OCI-LY3 (cell line): ENCODE measurements around the gene GSG1.
A peak's percentile ranks its signal among the peaks of the same experiment; 100 is the strongest.

ENCODE experiments used
- H2AFZ ChIP-seq: fragments of 200-600, 300-600 bp; shearing (Covaris generic); 2 replicates; pipeline ENCODE4 v1.6.0; 2014; ENCODE audit warnings: antibody characterized with exemption, low read depth, low read length
- H3K27ac ChIP-seq: fragments of 200-600, 300-600 bp; sonication (generic); 2 replicates; pipeline ENCODE4 v1.5.1; 2014; ENCODE audit warnings: mild to moderate bottlenecking, low read length, moderate library complexity, mixed read lengths
- H3K27me3 ChIP-seq: fragments of 200-600, 300-600 bp; sonication (generic); 2 replicates; pipeline ENCODE4 v1.6.1; 2014; ENCODE audit warnings: low read depth, low read length, mixed read lengths
- H3K36me3 ChIP-seq: fragments of 200-600, 300-600 bp; sonication (generic); replicated peaks from 2 replicates; pipeline ENCODE3; 2014; ENCODE audit warnings: low read depth, low read length, mixed read lengths
- H3K4me1 ChIP-seq: fragments of 300-600, 200-600 bp; sonication (generic); 2 replicates; pipeline ENCODE4 v1.6.1; 2014; ENCODE audit warnings: low read length, mixed read lengths
- H3K4me2 ChIP-seq: fragments of 200-600, 300-600 bp; sonication (generic); 2 replicates; pipeline ENCODE4 v1.6.1; 2014; ENCODE audit warnings: low read length, mixed read lengths
- H3K4me3 ChIP-seq: fragments of 300-600, 200-600 bp; sonication (generic); 2 replicates; pipeline ENCODE4 v1.5.1; 2014; ENCODE audit warnings: antibody characterized with exemption, mild to moderate bottlenecking, low read length, moderate library complexity
- H3K79me2 ChIP-seq: fragments of 300-600, 200-600 bp; shearing (Covaris generic); 2 replicates; pipeline ENCODE4 v1.6.1; 2014; ENCODE audit warnings: mild to moderate bottlenecking, low read length, mixed read lengths
- H3K9ac ChIP-seq: fragments of 300-600, 200-600 bp; shearing (Covaris generic); 2 replicates; pipeline ENCODE4 v1.6.0; 2014; ENCODE audit warnings: mild to moderate bottlenecking, low read length, moderate library complexity
- H3K9me3 ChIP-seq: fragments of 200-600, 300-600 bp; shearing (Covaris generic); 2 replicates; pipeline ENCODE4 v1.6.1; 2014; ENCODE audit warnings: low read length, mixed read lengths; ENCODE audit not compliant: insufficient read depth
- H4K20me1 ChIP-seq: fragments of 200-600, 300-600 bp; sonication (generic); 2 replicates; pipeline ENCODE4 v1.6.1; 2016; ENCODE audit warnings: low read length, mixed read lengths; ENCODE audit not compliant: insufficient read depth
- EZH2phosphoT487 ChIP-seq: fragments of 200-600 bp; shearing (Covaris generic); IDR thresholded peaks from 2 replicates; pipeline ENCODE4 v1.6.1; 2018; ENCODE audit warnings: antibody characterized with exemption, mixed run types, low read depth
- TF ChIP-seq, protein P1 (sequence below): fragments of 200-600, 300-600 bp; sonication (generic); IDR thresholded peaks from 2 replicates; pipeline ENCODE4 v1.5.1; 2014; ENCODE audit warnings: antibody characterized with exemption, low read length, low read depth

Gene GSG1

DNA sequence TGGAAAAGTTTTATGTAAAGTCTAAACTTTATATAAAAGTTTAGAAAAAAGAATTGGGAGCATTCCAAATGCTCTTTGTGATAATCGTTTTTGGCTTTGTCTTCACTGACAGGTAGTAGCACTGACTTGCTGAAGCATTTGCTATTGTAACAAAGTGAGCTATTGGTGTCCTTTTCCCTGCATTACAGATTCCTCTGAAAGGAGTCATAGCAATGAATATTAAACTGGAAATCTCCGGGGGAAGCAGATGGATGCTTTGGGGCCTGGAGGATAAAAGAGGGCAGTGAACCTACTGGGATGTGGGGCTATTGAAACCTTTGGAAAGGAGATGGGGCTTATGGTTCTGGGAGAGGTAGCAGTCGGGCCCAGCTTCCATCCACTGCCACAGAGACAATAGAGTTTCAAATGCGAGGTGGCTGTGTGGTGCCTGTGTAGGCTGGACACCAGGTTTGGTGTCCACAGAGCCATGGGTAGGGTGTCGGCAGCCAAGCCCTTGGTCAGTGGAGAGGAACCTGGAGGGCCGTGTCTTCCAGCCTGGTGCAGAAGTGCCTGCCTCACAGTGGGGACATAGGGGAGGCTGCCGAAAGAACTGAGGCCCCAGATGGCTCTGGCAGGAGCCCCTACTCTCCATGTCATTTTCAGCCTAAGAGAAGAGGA lies 10.1 kb downstream of the GSG1 start:
- Histone ChIP-seq H2AFZ (no peak overlapping the region), H3K27ac (no peak overlapping the region), H3K9me3 (no peaks in the 10 kb centered on the region), H3K36me3 (no peaks in the 10 kb centered on the region), H3K9ac (no peak overlapping the region), H4K20me1 (peaks cover 20% of the 10 kb centered on the region), H3K79me2 (no peaks in the 10 kb centered on the region), H3K4me2 (no peak overlapping the region), H3K4me1 (peaks cover 60% of the 10 kb centered on the region), H3K27me3 (peaks cover 62% of the 10 kb centered on the region), H3K4me3 (no peak overlapping the region)
- no peak for TF ChIP-seq EZH2phosphoT487
- TF ChIP-seq, protein P1, sequence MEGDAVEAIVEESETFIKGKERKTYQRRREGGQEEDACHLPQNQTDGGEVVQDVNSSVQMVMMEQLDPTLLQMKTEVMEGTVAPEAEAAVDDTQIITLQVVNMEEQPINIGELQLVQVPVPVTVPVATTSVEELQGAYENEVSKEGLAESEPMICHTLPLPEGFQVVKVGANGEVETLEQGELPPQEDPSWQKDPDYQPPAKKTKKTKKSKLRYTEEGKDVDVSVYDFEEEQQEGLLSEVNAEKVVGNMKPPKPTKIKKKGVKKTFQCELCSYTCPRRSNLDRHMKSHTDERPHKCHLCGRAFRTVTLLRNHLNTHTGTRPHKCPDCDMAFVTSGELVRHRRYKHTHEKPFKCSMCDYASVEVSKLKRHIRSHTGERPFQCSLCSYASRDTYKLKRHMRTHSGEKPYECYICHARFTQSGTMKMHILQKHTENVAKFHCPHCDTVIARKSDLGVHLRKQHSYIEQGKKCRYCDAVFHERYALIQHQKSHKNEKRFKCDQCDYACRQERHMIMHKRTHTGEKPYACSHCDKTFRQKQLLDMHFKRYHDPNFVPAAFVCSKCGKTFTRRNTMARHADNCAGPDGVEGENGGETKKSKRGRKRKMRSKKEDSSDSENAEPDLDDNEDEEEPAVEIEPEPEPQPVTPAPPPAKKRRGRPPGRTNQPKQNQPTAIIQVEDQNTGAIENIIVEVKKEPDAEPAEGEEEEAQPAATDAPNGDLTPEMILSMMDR, result no peak

DNA sequence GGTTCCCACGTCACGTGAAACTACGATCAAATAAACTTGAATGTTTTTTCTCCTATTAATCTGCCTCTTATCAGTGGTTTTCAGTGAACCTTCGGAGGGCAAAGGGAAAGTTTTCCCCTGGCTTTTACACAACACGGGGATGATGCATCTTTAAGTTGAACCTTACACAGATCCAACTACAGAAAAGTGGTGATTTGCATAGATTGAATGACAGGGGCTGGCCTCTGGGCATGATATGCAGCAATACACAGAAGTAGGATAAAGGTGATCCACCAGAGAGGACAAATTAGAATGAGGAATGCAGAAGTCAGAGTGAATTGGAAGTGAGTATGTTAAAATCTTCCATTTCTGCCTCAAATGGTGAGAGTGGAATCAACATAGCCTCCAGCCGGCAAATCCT lies 11.6 kb downstream of the GSG1 start:
- Histone ChIP-seq H3K4me3 (no peak overlapping the region), H4K20me1 (peaks cover 24% of the 10 kb centered on the region), H3K27ac (no peak overlapping the region), H3K27me3 (peaks cover 76% of the 10 kb centered on the region), H2AFZ (no peak overlapping the region), H3K9me3 (no peaks in the 10 kb centered on the region), H3K79me2 (no peaks in the 10 kb centered on the region), H3K4me2 (no peak overlapping the region), H3K4me1 (peaks cover 55% of the 10 kb centered on the region), H3K36me3 (no peaks in the 10 kb centered on the region), H3K9ac (no peak overlapping the region)
- TF ChIP-seq EZH2phosphoT487, result no peak
- TF ChIP-seq, protein P1, result no peak

DNA sequence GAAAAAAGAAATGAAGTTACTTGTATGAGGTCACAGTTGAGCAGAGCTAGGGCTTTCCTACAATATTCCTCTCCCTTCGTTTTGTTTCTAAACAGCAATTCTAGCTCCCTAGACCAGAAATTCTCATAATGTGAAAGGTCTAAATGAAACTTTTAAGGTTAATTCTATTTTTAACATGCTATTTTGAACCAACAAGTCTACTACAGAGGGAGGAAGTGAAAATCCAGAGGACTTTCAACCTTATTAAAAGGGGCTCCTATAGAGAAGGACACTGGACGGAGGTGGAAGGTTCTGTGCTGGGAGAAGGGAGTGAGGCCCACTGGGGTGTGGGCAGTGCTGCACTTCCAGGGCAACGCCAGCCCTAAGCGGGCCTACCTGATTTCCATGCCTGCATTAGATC lies 13.4 kb downstream of the GSG1 start:
- no peak for TF ChIP-seq EZH2phosphoT487
- TF ChIP-seq, protein P1, result no peak
- H3K36me3 ChIP-seq, result no peaks in the 10 kb centered on the region

DNA sequence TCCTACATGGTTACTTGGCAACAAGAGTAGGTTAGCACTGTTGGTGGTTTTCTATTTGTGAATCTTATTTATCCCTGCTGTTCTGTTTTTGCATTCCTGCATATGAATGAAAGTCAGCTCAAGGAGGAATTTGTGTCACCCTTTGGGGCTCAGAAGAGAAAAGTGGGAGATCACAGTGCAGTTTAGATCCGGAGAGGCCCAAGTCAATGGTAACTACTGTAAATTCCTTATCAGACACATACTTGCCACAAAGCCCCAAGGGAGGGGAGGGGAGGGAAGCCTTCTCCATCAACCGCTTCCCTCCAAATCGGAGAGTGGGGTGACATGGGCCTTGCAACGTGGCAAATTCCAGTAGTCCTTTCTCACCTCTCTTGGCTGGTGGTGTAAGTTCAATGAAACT lies 15.0 kb downstream of the GSG1 start:
- Histone ChIP-seq H3K36me3 (no peaks in the 10 kb centered on the region), H3K27me3 (peaks cover 58% of the 10 kb centered on the region), H3K9ac (no peak overlapping the region), H3K4me1 (peaks cover 33% of the 10 kb centered on the region), H3K79me2 (no peaks in the 10 kb centered on the region), H2AFZ (no peak overlapping the region), H4K20me1 (peaks cover 11% of the 10 kb centered on the region; the same call in 1 of the 2 replicates), H3K4me3 (no peak overlapping the region), H3K4me2 (no peak overlapping the region), H3K9me3 (no peaks in the 10 kb centered on the region), H3K27ac (no peak overlapping the region)
- TF ChIP-seq, protein P1, result no peak

More for the DNA sequence above, 13.4 kb downstream of the GSG1 start:
- Histone ChIP-seq H3K4me1 (peaks cover 48% of the 10 kb centered on the region), H3K9me3 (no peaks in the 10 kb centered on the region), H3K27ac (no peak overlapping the region), H3K27me3 (peaks cover 66% of the 10 kb centered on the region), H3K4me3 (0 out of 2 replicates have a peak overlapping the region, but pooled peaks have one; percentile 24), H3K79me2 (no peaks in the 10 kb centered on the region), H3K9ac (no peak overlapping the region), H4K20me1 (peaks cover 17% of the 10 kb centered on the region), H3K4me2 (peak overlapping the region; percentile 60), H2AFZ (no peak overlapping the region)
